HS-5 (cell line): ENCODE data around the gene SYNE2.
"Not testable (repeated sequence)": the region's sequence is repeated elsewhere in the genome, so short reads cannot be mapped to it uniquely, and the experiment has no call there.

Experiments
- DNase-seq: peaks from one replicate; pipeline ENCODE4 v3.0.0-alpha.2; 2012; ENCODE audit warnings: low read depth

The SYNE2 gene

GRCh38 chr14:63852817-63853731 lies at the start of gene SYNE2:
Gene SYNE2, plus strand, starts transcription at chr14:63853004. Its CDS starts 56,145 bp downstream, at chr14:63909149.
- DNase-seq, result peak; percentile 15

- not testable (repeated sequence) for DNase-seq
Observed at GRCh38 chr14:63803221-63803791, 49.5 kb upstream of the SYNE2 start.

- DNase-seq, result not testable (repeated sequence)
Observed at GRCh38 chr14:63806064-63806463, 46.7 kb upstream of the SYNE2 start.

- DNase-seq, result not testable (repeated sequence)
Observed at GRCh38 chr14:63811692-63812091, 41.1 kb upstream of the SYNE2 start.

- no peak for DNase-seq
Observed at GRCh38 chr14:63833728-63834127, 19.1 kb upstream of the SYNE2 start.

GRCh38 chr14:63840981-63841380 lies 11.8 kb upstream of the SYNE2 start:
- no peak for DNase-seq

GRCh38 chr14:63843796-63844195 lies 9.0 kb upstream of the SYNE2 start:
- DNase-seq, result no peak

- no peak for DNase-seq
Observed at GRCh38 chr14:63848890-63849289, 3.9 kb upstream of the SYNE2 start.

GRCh38 chr14:63852271-63852816 lies 460 bp upstream of the SYNE2 start:
- no peak for DNase-seq

GRCh38 chr14:63853831-63854293 lies 1.1 kb downstream of the SYNE2 start:
- DNase-seq, result peak; percentile 10

- DNase-seq, result no peak
Observed at GRCh38 chr14:63854330-63854729, 1.5 kb downstream of the SYNE2 start.

GRCh38 chr14:63855281-63855680 lies 2.5 kb downstream of the SYNE2 start:
- DNase-seq, result no peak

- DNase-seq, result no peak
Observed at GRCh38 chr14:63857466-63858030, 4.7 kb downstream of the SYNE2 start.

- no peak for DNase-seq
Observed at GRCh38 chr14:63860146-63860545, 7.3 kb downstream of the SYNE2 start.

- DNase-seq, result no peak
Observed at GRCh38 chr14:63862163-63862562, 9.4 kb downstream of the SYNE2 start.

- DNase-seq, result no peak
Observed at GRCh38 chr14:63863004-63863403, 10.2 kb downstream of the SYNE2 start.

- DNase-seq, result not testable (repeated sequence)
Observed at GRCh38 chr14:63864775-63865174, 12.0 kb downstream of the SYNE2 start.

GRCh38 chr14:63867933-63868921 lies 15.4 kb downstream of the SYNE2 start:
- DNase-seq, result no peak

GRCh38 chr14:63869940-63870752 lies 17.3 kb downstream of the SYNE2 start:
- not testable (repeated sequence) for DNase-seq

- not testable (repeated sequence) for DNase-seq
Observed at GRCh38 chr14:63870753-63871037, 17.9 kb downstream of the SYNE2 start.

- DNase-seq, result no peak
Observed at GRCh38 chr14:63874223-63874622, 21.4 kb downstream of the SYNE2 start.
